RWPE2 (cell line): ENCODE results near the gene NUDT3.

Experiments used
- ATAC-seq: fragments of 200-7000 bp; cut with Tn5 transposase; 3 replicates; pipeline ENCODE4 v1.9.1; 2021; ENCODE audit warnings: low read depth
- DNase-seq: peaks from one replicate; pipeline ENCODE4 v3.0.0-alpha.2; 2020; ENCODE audit warnings: low spot score
- H3K27ac ChIP-seq: fragments of 450-650 bp; 2 replicates; pipeline ENCODE4 v1.5.1; 2017; ENCODE audit warnings: mild to moderate bottlenecking; ENCODE audit not compliant: poor library complexity, severe bottlenecking
- H3K27me3 ChIP-seq: fragments of 250-450 bp; sonication (Bioruptor Pico); 2 replicates; pipeline ENCODE4 v1.5.1; 2021; ENCODE audit warnings: mild to moderate bottlenecking, moderate library complexity; ENCODE audit not compliant: insufficient read depth, poor library complexity, severe bottlenecking
- H3K36me3 ChIP-seq: fragments of 250-450 bp; sonication (Bioruptor Pico); 2 replicates; pipeline ENCODE4 v1.5.1; 2020; ENCODE audit warnings: low read depth, mild to moderate bottlenecking, moderate library complexity
- H3K4me1 ChIP-seq: fragments of 250-450 bp; sonication (Bioruptor Pico); 2 replicates; pipeline ENCODE4 v1.5.1; 2021; ENCODE audit warnings: mild to moderate bottlenecking, moderate library complexity; ENCODE audit not compliant: insufficient read depth, poor library complexity, severe bottlenecking
- H3K4me3 ChIP-seq: fragments of 250-450 bp; sonication (Bioruptor Pico); 2 replicates; pipeline ENCODE4 v1.5.1; 2021; ENCODE audit warnings: mild to moderate bottlenecking, moderate library complexity; ENCODE audit not compliant: severe bottlenecking
- H3K9me3 ChIP-seq: fragments of 250-450 bp; sonication (Bioruptor Pico); 2 replicates; pipeline ENCODE4 v1.5.1; 2021; ENCODE audit warnings: mild to moderate bottlenecking, moderate library complexity; ENCODE audit not compliant: severe bottlenecking
- CTCF ChIP-seq: fragments of 450-650 bp; IDR thresholded peaks from one replicate; pipeline ENCODE4 v1.5.1; 2017; ENCODE audit warnings: mild to moderate bottlenecking, moderate library complexity; ENCODE audit not compliant: poor library complexity, severe bottlenecking

The NUDT3 gene

GRCh38 chr6:34308483-34308882 lies 84.0 kb downstream of the NUDT3 start:
- no peak for TF ChIP-seq CTCF
- no peaks in the 10 kb centered on the region for H3K27me3 ChIP-seq
- DNase-seq (no peak), ATAC-seq (no peak)
- no peak overlapping the region for H3K4me3 ChIP-seq
- no peak overlapping the region for H3K27ac ChIP-seq
- peaks cover 2% of the 10 kb centered on the region for H3K9me3 ChIP-seq
- no peaks in the 10 kb centered on the region for H3K36me3 ChIP-seq
- no peaks in the 10 kb centered on the region for H3K4me1 ChIP-seq

- Histone ChIP-seq H3K4me1 (no peaks in the 10 kb centered on the region), H3K9me3 (peaks cover 2% of the 10 kb centered on the region), H3K36me3 (no peaks in the 10 kb centered on the region), H3K4me3 (no peak overlapping the region), H3K27me3 (no peaks in the 10 kb centered on the region), H3K27ac (no peak overlapping the region)
- TF ChIP-seq CTCF, result no peak
- ATAC-seq (no peak), DNase-seq (no peak)
Measured at GRCh38 chr6:34305982-34306708, 86.3 kb downstream of the NUDT3 start.

GRCh38 chr6:34305497-34305896 lies 87.0 kb downstream of the NUDT3 start:
- H3K9me3 ChIP-seq, result peaks cover 2% of the 10 kb centered on the region
- no peak for TF ChIP-seq CTCF
- no peak for DNase-seq

GRCh38 chr6:34304164-34304563 lies 88.3 kb downstream of the NUDT3 start:
- H3K27me3 ChIP-seq, result no peaks in the 10 kb centered on the region
- no peaks in the 10 kb centered on the region for H3K36me3 ChIP-seq
- H3K4me3 ChIP-seq, result no peak overlapping the region
- H3K4me1 ChIP-seq, result no peaks in the 10 kb centered on the region
- H3K9me3 ChIP-seq, result no peaks in the 10 kb centered on the region
- H3K27ac ChIP-seq, result no peak overlapping the region
- ATAC-seq (no peak), DNase-seq (no peak)
- TF ChIP-seq CTCF, result no peak

More at GRCh38 chr6:34305497-34305896, 87.0 kb downstream of the NUDT3 start:
- ATAC-seq, result no peak
- no peaks in the 10 kb centered on the region for H3K36me3 ChIP-seq
- H3K4me3 ChIP-seq, result no peak overlapping the region
- H3K27ac ChIP-seq, result no peak overlapping the region
- H3K27me3 ChIP-seq, result no peaks in the 10 kb centered on the region
- H3K4me1 ChIP-seq, result no peaks in the 10 kb centered on the region

GRCh38 chr6:34302929-34303328 lies 89.5 kb downstream of the NUDT3 start:
- Histone ChIP-seq H3K4me3 (no peak overlapping the region), H3K27me3 (no peaks in the 10 kb centered on the region), H3K36me3 (no peaks in the 10 kb centered on the region), H3K9me3 (no peaks in the 10 kb centered on the region), H3K4me1 (no peaks in the 10 kb centered on the region), H3K27ac (no peak overlapping the region)
- ATAC-seq (no peak), DNase-seq (no peak)
- no peak for TF ChIP-seq CTCF
